HCT116 (cell line): ENCODE data around the gene HHIPL1. TPM values are rescaled to one million over a fixed set of nuclear protein-coding genes. Genes with fewer than 3 reads are reported as not detected.

Experiments used
- ATAC-seq: fragments of 200-7000 bp; cut with Tn5 transposase; 2 replicates; pipeline ENCODE4 v1.9.1; 2020; ENCODE audit warnings: mild to moderate bottlenecking, moderate library complexity
- BruUV-seq: library from RNA; stranded (reverse); fragments of 400-500 nt; replicated peaks from 2 replicates; lab custom pipeline; 2021; lab: Mats Ljungman, UMichigan
- CTCF ChIA-PET: fragments of 300-600 bp; sonication (Branson Sonifier 250); formaldehyde crosslinking; loops from one replicate; lab custom pipeline; 2021; ENCODE audit warnings: antibody characterized with exemption; lab: Charles Lee
- POLR2A ChIA-PET: fragments of 300-600, 350-600 bp; sonication (Branson Sonifier 250); formaldehyde crosslinking; loops from one replicate; lab custom pipeline; 2021; ENCODE audit warnings: antibody characterized with exemption; lab: Charles Lee
- RAD21 ChIA-PET, 2 experiments: fragments of 300-600 bp; sonication (Branson Sonifier 250); formaldehyde crosslinking; loops; one replicate each; lab custom pipeline; 2023; ENCODE audit warnings: low total read pairs in 2 of 2; ENCODE audit not compliant: uncharacterized antibody in 2 of 2, unreplicated experiment in 2 of 2, low non-redundant PET in 1 of 2; lab: Charles Lee
- DNase-seq: peaks from one replicate; pipeline ENCODE4 v3.0.0-alpha.2; 2010; ENCODE audit warnings: low read depth, low spot score
- H2AFZ ChIP-seq: fragments of 200-600 bp; shearing (Covaris generic), sonication (generic); 2 replicates; pipeline ENCODE4 v1.6.1; 2017; ENCODE audit warnings: low read depth, mixed run types, mixed read lengths, antibody characterized with exemption, low read length; ENCODE audit not compliant: poor library complexity, severe bottlenecking
- H3K27ac ChIP-seq: 2 replicates; pipeline ENCODE4 v1.5.1; 2012; ENCODE audit warnings: low read depth, low read length
- H3K27me3 ChIP-seq: fragments of 200-600 bp; sonication (generic); 2 replicates; pipeline ENCODE4 v1.6.1; 2016; ENCODE audit warnings: mixed run types, low read length, mixed read lengths; ENCODE audit not compliant: insufficient read depth
- H3K36me3 ChIP-seq, 2 experiments: fragments of 200-500 bp in 1 of 2; fragments of 200-600 bp in 1 of 2; sonication (Bioruptor generic) in 1 of 2; sonication (generic) in 1 of 2; 2 replicates each; pipeline versions ENCODE4 v1.5.1 to v1.6.1; 2014 to 2016; ENCODE audit warnings: low read length in 2 of 2, inconsistent platforms in 1 of 2, mixed read lengths in 1 of 2, mixed run types in 1 of 2; ENCODE audit not compliant: insufficient read depth in 2 of 2, control insufficient read depth in 1 of 2
- H3K4me1 ChIP-seq, 2 experiments: fragments of 200-600 bp in 1 of 2; sonication (generic) in 1 of 2; 2 replicates each; pipeline versions ENCODE4 v1.5.1 to v1.6.1; 2012 to 2017; ENCODE audit warnings: low read length in 2 of 2, inconsistent platforms in 1 of 2, mild to moderate bottlenecking in 1 of 2, mixed read lengths in 1 of 2, mixed run types in 1 of 2, moderate library complexity in 1 of 2; ENCODE audit not compliant: insufficient read depth in 2 of 2, control insufficient read depth in 1 of 2
- H3K4me2 ChIP-seq: fragments of 200-600 bp; sonication (generic); 2 replicates; pipeline ENCODE4 v1.6.1; 2017; ENCODE audit warnings: mixed run types, low read length, mixed read lengths
- H3K4me3 ChIP-seq, 2 experiments: fragments of 200-600 bp in 1 of 2; sonication (generic) in 1 of 2; replicated peaks in 1 of 2; 2 replicates each; pipeline ENCODE4 v1.5.1; 2011 to 2016; ENCODE audit warnings: low read length in 2 of 2, control low read depth in 1 of 2, low read depth in 1 of 2, mild to moderate bottlenecking in 1 of 2, mixed read lengths in 1 of 2, mixed run types in 1 of 2
- H3K79me2 ChIP-seq: fragments of 200-600 bp; sonication (generic); 2 replicates; pipeline ENCODE4 v1.6.1; 2017; ENCODE audit warnings: mild to moderate bottlenecking, mixed run types, low read length, moderate library complexity, mixed read lengths; ENCODE audit not compliant: insufficient read depth
- H3K9ac ChIP-seq: fragments of 200-600 bp; sonication (generic); 2 replicates; pipeline ENCODE4 v1.6.1; 2016; ENCODE audit warnings: low read length, mixed read lengths
- H3K9me2 ChIP-seq: fragments of 200-600 bp; sonication (generic), shearing (Covaris generic); 2 replicates; pipeline ENCODE4 v1.6.1; 2017; ENCODE audit warnings: mixed run types, mild to moderate bottlenecking, moderate library complexity; ENCODE audit not compliant: insufficient read depth
- H3K9me3 ChIP-seq, 2 experiments: fragments of 200-500 bp in 1 of 2; fragments of 200-600 bp in 1 of 2; sonication (Bioruptor generic) in 1 of 2; sonication (generic) in 1 of 2; 2 replicates each; pipeline ENCODE4 v1.6.1; 2014 to 2017; ENCODE audit warnings: low read length in 2 of 2, mixed read lengths in 2 of 2, inconsistent platforms in 1 of 2, low read depth in 1 of 2, mild to moderate bottlenecking in 1 of 2, mixed run types in 1 of 2, moderate library complexity in 1 of 2; ENCODE audit not compliant: control insufficient read depth in 1 of 2, insufficient read depth in 1 of 2
- H4K20me1 ChIP-seq: fragments of 200-600 bp; sonication (generic), shearing (Covaris generic); 2 replicates; pipeline ENCODE4 v1.6.1; 2017; ENCODE audit warnings: mixed run types, mild to moderate bottlenecking, moderate library complexity; ENCODE audit not compliant: insufficient read depth
- ATF3 ChIP-seq: IDR thresholded peaks from 2 replicates; pipeline ENCODE4 v1.6.1; 2012
- CBX3 ChIP-seq: IDR thresholded peaks from 2 replicates; pipeline ENCODE4 v1.6.1; 2012; ENCODE audit warnings: low read depth
- CEBPB ChIP-seq: IDR thresholded peaks from 2 replicates; pipeline ENCODE4 v1.6.1; 2012; ENCODE audit warnings: low read depth
- CTCF ChIP-seq, 3 experiments: fragments of 200-600 bp in 1 of 3; sonication (generic) in 1 of 3; IDR thresholded peaks in 2 of 3; conservative IDR thresholded peaks in 1 of 3; 2 replicates each; pipeline ENCODE4 v1.5.1; 2012 to 2017; ENCODE audit warnings: low read depth in 2 of 3, low read length in 2 of 3, antibody characterized with exemption in 1 of 3, borderline replicate concordance in 1 of 3, control low read depth in 1 of 3, mild to moderate bottlenecking in 1 of 3, mixed read lengths in 1 of 3, mixed run types in 1 of 3, moderate library complexity in 1 of 3; ENCODE audit not compliant: insufficient read depth in 1 of 3
- EGR1 ChIP-seq: IDR thresholded peaks from 2 replicates; pipeline ENCODE4 v1.6.1; 2012; ENCODE audit warnings: low read depth
- ELF1 ChIP-seq: IDR thresholded peaks from 2 replicates; pipeline ENCODE4 v1.6.1; 2012; ENCODE audit warnings: low read depth, borderline replicate concordance
- EZH2 ChIP-seq: fragments of 200-600 bp; sonication (generic); IDR thresholded peaks from 2 replicates; pipeline ENCODE4 v1.6.1; 2017; ENCODE audit warnings: antibody characterized with exemption, mixed run types
- EZH2phosphoT487 ChIP-seq: fragments of 200-600 bp; IDR thresholded peaks from 2 replicates; pipeline ENCODE4 v1.6.1; 2018; ENCODE audit warnings: antibody characterized with exemption, borderline replicate concordance
- FOSL1 ChIP-seq: IDR thresholded peaks from 2 replicates; pipeline ENCODE4 v1.6.1; 2012; ENCODE audit warnings: low read depth
- JUND ChIP-seq: IDR thresholded peaks from 2 replicates; pipeline ENCODE4 v1.6.1; 2012
- MAX ChIP-seq: IDR thresholded peaks from 2 replicates; pipeline ENCODE4 v1.6.1; 2012
- POLR2A ChIP-seq: IDR thresholded peaks from 2 replicates; pipeline ENCODE4 v1.7.0; 2011; ENCODE audit warnings: borderline replicate concordance; ENCODE audit not compliant: insufficient read depth, insufficient read length; ENCODE audit errors: extremely low read depth
- POLR2AphosphoS5 ChIP-seq: IDR thresholded peaks from 2 replicates; pipeline ENCODE4 v1.6.1; 2011; ENCODE audit warnings: mild to moderate bottlenecking, low read depth, low read length, moderate library complexity
- RAD21 ChIP-seq: IDR thresholded peaks from 2 replicates; pipeline ENCODE4 v1.6.1; 2012; ENCODE audit warnings: low read depth, mild to moderate bottlenecking
- REST ChIP-seq: IDR thresholded peaks from 2 replicates; pipeline ENCODE4 v1.6.1; 2012; ENCODE audit warnings: low read depth
- SIN3A ChIP-seq: IDR thresholded peaks from 2 replicates; pipeline ENCODE4 v1.6.1; 2012; ENCODE audit warnings: low read depth
- SP1 ChIP-seq: IDR thresholded peaks from 2 replicates; pipeline ENCODE4 v1.6.1; 2012; ENCODE audit warnings: low read depth
- SRF ChIP-seq: IDR thresholded peaks from 2 replicates; pipeline ENCODE4 v1.6.1; 2012; ENCODE audit warnings: low read depth
- TCF7L2 ChIP-seq: IDR thresholded peaks from 2 replicates; pipeline ENCODE4 v1.7.0; 2011; ENCODE audit warnings: borderline replicate concordance, inconsistent platforms; ENCODE audit not compliant: insufficient read depth, insufficient read length; ENCODE audit errors: extremely low read depth
- YY1 ChIP-seq: IDR thresholded peaks from 2 replicates; pipeline ENCODE4 v1.6.1; 2011; ENCODE audit warnings: low read length, low read depth, moderate library complexity, mild to moderate bottlenecking; ENCODE audit not compliant: insufficient replicate concordance; ENCODE audit errors: extremely low read depth
- intact Hi-C: fragments of 100-400 bp; cut with micrococcal nuclease; formaldehyde crosslinking; loops from 2 replicates; pipeline ENCODE4 v1.10.0; 2022
- total RNA-seq: library from RNA; stranded (reverse); gene quantifications from one replicate; pipeline ENCODE4 v1.2.1, GENCODE V29; 2021; ENCODE audit not compliant: unreplicated experiment

The HHIPL1 gene
- total RNA-seq, 1 experiment from 2014 or later = not detected

GRCh38 chr14:99700379-99700778, 55.5 kb downstream of the HHIPL1 start:
- no peaks in the 10 kb centered on the region for H3K9me2 ChIP-seq

More at GRCh38 chr14:99700379-99700778, 55.5 kb downstream of the HHIPL1 start:
- H3K4me2 ChIP-seq = no peak overlapping the region
- no peak overlapping the region for H2AFZ ChIP-seq
- TF ChIP-seq REST (no peak), ELF1 (no peak), FOSL1 (no peak), POLR2A (no peak), SRF (no peak), EZH2phosphoT487 (no peak), CTCF (IDR thresholded peaks at IDR 0.05 in 2 of 3, conservative IDR thresholded peaks at IDR 0.05 in 1 of 3; ENCODE audit: borderline replicate concordance in 1 of 3, insufficient read depth in 1 of 3, low read depth in 2 of 3, low read length in 2 of 3) (no peak), ATF3 (no peak), CEBPB (no peak), MAX (no peak), POLR2AphosphoS5 (no peak), EGR1 (no peak), JUND (no peak), SP1 (no peak), RAD21 (no peak), TCF7L2 (no peak), YY1 (no peak), EZH2 (no peak), CBX3 (no peak), SIN3A (no peak)
- H3K36me3 ChIP-seq = no peaks in the 10 kb centered on the region
- no peaks in the 10 kb centered on the region for H3K79me2 ChIP-seq
- H3K27ac ChIP-seq = no peak overlapping the region
- H4K20me1 ChIP-seq = no peaks in the 10 kb centered on the region
- intact Hi-C loops = no loop called here
- no peak for DNase-seq
- BruUV-seq = no TSS peak
- H3K4me3 ChIP-seq = no peak overlapping the region
- POLR2A ChIA-PET = no interaction called here
- H3K9ac ChIP-seq = no peak overlapping the region
- H3K4me1 ChIP-seq = no peaks in the 10 kb centered on the region
- RAD21 ChIA-PET = no interaction called here
- ATAC-seq = no peak
- CTCF ChIA-PET = interaction anchor here (1.1 kb wide), 1 partner anchor 13 kb away, joined by 3 read pairs; no protein-coding TSS in a partner anchor
- no peaks in the 10 kb centered on the region for H3K27me3 ChIP-seq
- H3K9me3 ChIP-seq = peaks cover 11 to 12% of the 10 kb centered on the region in 2 experiments; a peak in 2 of 4 replicates
